HG02588 (cell line): ENCODE measurements around the gene ECEL1.

Experiments
- ATAC-seq: cut with Tn5 transposase; IDR thresholded peaks from one replicate; pipeline ENCODE4 v1.9.1; 2021; ENCODE audit warnings: mild to moderate bottlenecking, moderate library complexity; ENCODE audit not compliant: unreplicated experiment

ECEL1 gene

GRCh38 chr2:232522623-232523401 is 35.2 kb upstream of the ECEL1 start:
- no peak for ATAC-seq

GRCh38 chr2:232521959-232522622 is 34.5 kb upstream of the ECEL1 start:
- ATAC-seq, result no peak

- ATAC-seq, result no peak
Measured at GRCh38 chr2:232521098-232521497, 33.5 kb upstream of the ECEL1 start.

GRCh38 chr2:232520489-232520888 is 32.9 kb upstream of the ECEL1 start:
- ATAC-seq, result no peak

- ATAC-seq, result no peak
Measured at GRCh38 chr2:232519581-232520438, 32.2 kb upstream of the ECEL1 start, which contains the start of gene PRSS56. Gene PRSS56, plus strand, starts transcription at chr2:232520388. Its CDS starts 211 bp downstream, at chr2:232520599.

GRCh38 chr2:232518844-232519243 is 31.2 kb upstream of the ECEL1 start:
- no peak for ATAC-seq

- ATAC-seq, result no peak
Measured at GRCh38 chr2:232516551-232516950, 28.9 kb upstream of the ECEL1 start.

- ATAC-seq, result no peak
Measured at GRCh38 chr2:232515639-232516038, 28.0 kb upstream of the ECEL1 start.

- ATAC-seq, result no peak
Measured at GRCh38 chr2:232513353-232513752, 25.7 kb upstream of the ECEL1 start.

- ATAC-seq, result no peak
Measured at GRCh38 chr2:232512602-232513001, 25.0 kb upstream of the ECEL1 start.

- ATAC-seq, result no peak
Measured at GRCh38 chr2:232511336-232511890, 23.8 kb upstream of the ECEL1 start.

GRCh38 chr2:232508251-232508650 is 20.6 kb upstream of the ECEL1 start:
- no peak for ATAC-seq

- ATAC-seq, result no peak
Measured at GRCh38 chr2:232506709-232507108, 19.1 kb upstream of the ECEL1 start.

GRCh38 chr2:232505856-232506255 is 18.2 kb upstream of the ECEL1 start:
- no peak for ATAC-seq

GRCh38 chr2:232504438-232504837 is 16.8 kb upstream of the ECEL1 start:
- no peak for ATAC-seq

GRCh38 chr2:232503809-232504323 is 16.2 kb upstream of the ECEL1 start:
- no peak for ATAC-seq

- no peak for ATAC-seq
Measured at GRCh38 chr2:232502911-232503808, 15.5 kb upstream of the ECEL1 start.

- ATAC-seq, result no peak
Measured at GRCh38 chr2:232502511-232502910, 14.9 kb upstream of the ECEL1 start.

- ATAC-seq, result no peak
Measured at GRCh38 chr2:232501794-232502390, 14.3 kb upstream of the ECEL1 start.
